Thyroid gland (tissue), 4 donors: ENCODE data around the gene DPP10. TPM values are rescaled to one million over a fixed set of nuclear protein-coding genes. Genes with fewer than 3 reads are reported as not detected.

Source experiments
- DNase-seq, 2 donors: peaks; one replicate each; pipeline ENCODE4 v3.0.0-alpha.2; 2019
- H3K27ac ChIP-seq, 3 donors: fragments of 200-600 bp; sonication (generic); 1 replicate in 2 of 3; 2 replicates in 1 of 3; pipeline ENCODE4 v1.5.1; 2016 to 2019; ENCODE audit warnings: mild to moderate bottlenecking in 1 of 3, moderate library complexity in 1 of 3
- H3K27me3 ChIP-seq: fragments of 200-600 bp; sonication (generic); one replicate; pipeline ENCODE4 v1.5.1; 2019
- H3K36me3 ChIP-seq, 2 donors: fragments of 200-600 bp; sonication (generic); one replicate each; pipeline ENCODE4 v1.5.1; 2016 to 2019
- H3K4me1 ChIP-seq, 2 donors: fragments of 200-600 bp; sonication (generic); one replicate each; pipeline ENCODE4 v1.5.1; 2017 to 2019
- H3K4me3 ChIP-seq, 3 donors: fragments of 200-600 bp; sonication (generic); replicated peaks in 1 of 3; 1 replicate in 2 of 3; 2 replicates in 1 of 3; pipeline ENCODE4 v1.5.1; 2016; ENCODE audit warnings: mild to moderate bottlenecking in 1 of 3
- H3K9me3 ChIP-seq: fragments of 200-600 bp; sonication (generic); one replicate; pipeline ENCODE4 v1.5.1; 2017
- POLR2A ChIP-seq, 2 donors: fragments of 450-650 bp; IDR thresholded peaks; one replicate each; pipeline ENCODE4 v1.6.1; 2017; ENCODE audit warnings: antibody characterized with exemption in 2 of 2, mild to moderate bottlenecking in 2 of 2, moderate library complexity in 1 of 2
- WGBS, 2 donors: methylation state at CpG; one replicate each; pipeline ENCODE4 v1.1.5; 2017; 5-methylcytosine and 5-hydroxymethylcytosine counted together
- intact Hi-C: fragments of 100-400 bp; cut with DNase I; formaldehyde crosslinking; loops from one replicate; pipeline ENCODE4 v1.15.1; 2023
- total RNA-seq, 4 donors: library from RNA; depleted of rRNA; stranded (reverse); fragments of >200 nt; gene quantifications; one replicate each; pipeline ENCODE4 v1.2.3, GENCODE V29; 2016
- TF ChIP-seq, protein P1 (sequence below), 6 experiments: fragments of 200-600 bp in 3 of 6; fragments of 450-650 bp in 3 of 6; sonication (generic) in 3 of 6; IDR thresholded peaks; one replicate each; pipeline ENCODE4 v1.5.1; 2016 to 2019; ENCODE audit warnings: antibody characterized with exemption in 6 of 6, mild to moderate bottlenecking in 2 of 6, inconsistent platforms in 1 of 6, moderate library complexity in 1 of 6

Gene DPP10
- total RNA-seq, 4 donors from 2014 or later = 0.63 to 1.3 TPM; not detected in 2

- no peaks in the 10 kb centered on the region for H3K27me3 ChIP-seq
- H3K4me3 ChIP-seq = no peak overlapping the region
- intact Hi-C loops = no loop called here
- DNase-seq = no peak
- no peaks in the 10 kb centered on the region for H3K36me3 ChIP-seq
- H3K27ac ChIP-seq = no peak overlapping the region
- 77 to 84% methylated on average over 3 of the region's 3 CpGs for WGBS, 2 donors
- TF ChIP-seq POLR2A (IDR thresholded peaks at IDR 0.05) = no peak
- TF ChIP-seq, protein P1, sequence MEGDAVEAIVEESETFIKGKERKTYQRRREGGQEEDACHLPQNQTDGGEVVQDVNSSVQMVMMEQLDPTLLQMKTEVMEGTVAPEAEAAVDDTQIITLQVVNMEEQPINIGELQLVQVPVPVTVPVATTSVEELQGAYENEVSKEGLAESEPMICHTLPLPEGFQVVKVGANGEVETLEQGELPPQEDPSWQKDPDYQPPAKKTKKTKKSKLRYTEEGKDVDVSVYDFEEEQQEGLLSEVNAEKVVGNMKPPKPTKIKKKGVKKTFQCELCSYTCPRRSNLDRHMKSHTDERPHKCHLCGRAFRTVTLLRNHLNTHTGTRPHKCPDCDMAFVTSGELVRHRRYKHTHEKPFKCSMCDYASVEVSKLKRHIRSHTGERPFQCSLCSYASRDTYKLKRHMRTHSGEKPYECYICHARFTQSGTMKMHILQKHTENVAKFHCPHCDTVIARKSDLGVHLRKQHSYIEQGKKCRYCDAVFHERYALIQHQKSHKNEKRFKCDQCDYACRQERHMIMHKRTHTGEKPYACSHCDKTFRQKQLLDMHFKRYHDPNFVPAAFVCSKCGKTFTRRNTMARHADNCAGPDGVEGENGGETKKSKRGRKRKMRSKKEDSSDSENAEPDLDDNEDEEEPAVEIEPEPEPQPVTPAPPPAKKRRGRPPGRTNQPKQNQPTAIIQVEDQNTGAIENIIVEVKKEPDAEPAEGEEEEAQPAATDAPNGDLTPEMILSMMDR (IDR thresholded peaks at IDR 0.05) = no peak
- no peaks in the 10 kb centered on the region for H3K4me1 ChIP-seq
- no peaks in the 10 kb centered on the region for H3K9me3 ChIP-seq
Measured at GRCh38 chr2:115208493-115209164, 766.2 kb downstream of the DPP10 start.

DNA sequence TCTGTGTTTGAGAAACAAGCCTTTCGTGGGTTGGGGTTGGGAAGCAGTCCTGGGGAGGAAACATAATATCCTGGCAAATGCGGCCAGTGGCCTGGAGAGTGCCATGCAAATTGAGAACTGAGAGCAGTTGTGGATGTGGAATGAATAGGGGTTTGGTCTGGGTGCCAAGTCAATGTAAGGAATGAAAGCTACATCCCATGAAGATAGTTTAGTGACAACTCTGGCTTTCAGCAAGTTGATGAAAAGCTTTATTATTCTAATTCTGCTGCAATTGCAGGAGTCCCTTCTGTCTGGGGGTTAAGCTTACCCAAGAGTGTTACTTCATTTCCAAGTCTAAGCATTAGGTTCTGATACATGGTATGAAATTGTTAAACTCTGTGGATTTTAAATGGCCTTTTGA lies 771.6 kb downstream of the DPP10 start:
- H3K4me3 ChIP-seq = no peak overlapping the region
- TF ChIP-seq POLR2A (IDR thresholded peaks at IDR 0.05) = no peak
- TF ChIP-seq, protein P1 (IDR thresholded peaks at IDR 0.05) = no peak
- H3K36me3 ChIP-seq = no peaks in the 10 kb centered on the region
- 72 to 80% methylated on average over 2 of the region's 2 CpGs for WGBS, 2 donors
- H3K27ac ChIP-seq = no peak overlapping the region
- no peaks in the 10 kb centered on the region for H3K27me3 ChIP-seq
- H3K9me3 ChIP-seq = no peaks in the 10 kb centered on the region
- DNase-seq = no peak
- H3K4me1 ChIP-seq = no peaks in the 10 kb centered on the region
- intact Hi-C loops = no loop called here

- no peak for DNase-seq
- Histone ChIP-seq H3K27me3 (no peaks in the 10 kb centered on the region), H3K9me3 (no peaks in the 10 kb centered on the region), H3K4me3 (no peak overlapping the region), H3K4me1 (no peaks in the 10 kb centered on the region), H3K36me3 (no peaks in the 10 kb centered on the region), H3K27ac (no peak overlapping the region)
- TF ChIP-seq, protein P1 (IDR thresholded peaks at IDR 0.05) = no peak
- no peak for TF ChIP-seq POLR2A (IDR thresholded peaks at IDR 0.05)
- intact Hi-C loops = no loop called here
- 84 to 87% methylated on average over 2 of the region's 2 CpGs for WGBS, 2 donors
Measured at GRCh38 chr2:115219296-115219695, 776.9 kb downstream of the DPP10 start.

DNA sequence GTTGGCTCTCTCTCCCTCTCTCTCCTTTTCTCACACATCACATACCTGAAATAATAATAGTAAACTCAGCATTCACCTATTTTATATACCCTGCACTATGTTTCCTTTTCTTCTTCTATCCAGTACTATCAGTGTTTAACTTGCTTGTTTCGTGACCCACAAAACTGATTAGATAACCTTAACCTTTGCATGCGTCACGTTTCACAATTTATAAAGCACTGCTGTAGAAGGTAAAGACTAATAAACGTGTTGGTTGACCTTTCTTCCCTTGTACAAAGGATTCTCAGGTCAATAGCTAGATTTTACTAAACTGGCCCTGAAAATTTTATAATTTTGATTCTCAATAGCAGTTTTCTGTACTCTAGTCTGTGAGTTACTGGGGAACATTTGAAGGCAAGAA lies 791.7 kb downstream of the DPP10 start:
- intact Hi-C loops = no loop called here
- no peaks in the 10 kb centered on the region for H3K4me1 ChIP-seq
- WGBS, 2 donors = 77 to 78% methylated on average over 4 of the region's 4 CpGs
- TF ChIP-seq POLR2A (IDR thresholded peaks at IDR 0.05) = no peak
- TF ChIP-seq, protein P1 (IDR thresholded peaks at IDR 0.05) = no peak
- no peaks in the 10 kb centered on the region for H3K9me3 ChIP-seq
- DNase-seq = no peak
- H3K36me3 ChIP-seq = no peaks in the 10 kb centered on the region
- no peak overlapping the region for H3K27ac ChIP-seq
- H3K4me3 ChIP-seq = no peak overlapping the region
- H3K27me3 ChIP-seq = no peaks in the 10 kb centered on the region

GRCh38 chr2:115234737-115235136 lies 792.3 kb downstream of the DPP10 start:
- Histone ChIP-seq H3K4me1 (no peaks in the 10 kb centered on the region), H3K27ac (no peak overlapping the region), H3K9me3 (no peaks in the 10 kb centered on the region), H3K36me3 (no peaks in the 10 kb centered on the region), H3K27me3 (no peaks in the 10 kb centered on the region), H3K4me3 (no peak overlapping the region)
- DNase-seq = no peak
- TF ChIP-seq, protein P1 (IDR thresholded peaks at IDR 0.05) = no peak
- TF ChIP-seq POLR2A (IDR thresholded peaks at IDR 0.05) = no peak
- intact Hi-C loops = no loop called here
- 84 to 91% methylated on average over 4 of the region's 4 CpGs for WGBS, 2 donors
